ENCODE results near the gene RPRD2. TPM values are rescaled to one million over a fixed set of nuclear protein-coding genes. Genes with fewer than 3 reads are reported as not detected.
A peak's percentile ranks its signal among the peaks of the same experiment; 100 is the strongest.

RPRD2 gene
- total and polyA plus RNA-seq, 4 donors: 5.4 to 9.7 (median 8.0) TPM

DNA sequence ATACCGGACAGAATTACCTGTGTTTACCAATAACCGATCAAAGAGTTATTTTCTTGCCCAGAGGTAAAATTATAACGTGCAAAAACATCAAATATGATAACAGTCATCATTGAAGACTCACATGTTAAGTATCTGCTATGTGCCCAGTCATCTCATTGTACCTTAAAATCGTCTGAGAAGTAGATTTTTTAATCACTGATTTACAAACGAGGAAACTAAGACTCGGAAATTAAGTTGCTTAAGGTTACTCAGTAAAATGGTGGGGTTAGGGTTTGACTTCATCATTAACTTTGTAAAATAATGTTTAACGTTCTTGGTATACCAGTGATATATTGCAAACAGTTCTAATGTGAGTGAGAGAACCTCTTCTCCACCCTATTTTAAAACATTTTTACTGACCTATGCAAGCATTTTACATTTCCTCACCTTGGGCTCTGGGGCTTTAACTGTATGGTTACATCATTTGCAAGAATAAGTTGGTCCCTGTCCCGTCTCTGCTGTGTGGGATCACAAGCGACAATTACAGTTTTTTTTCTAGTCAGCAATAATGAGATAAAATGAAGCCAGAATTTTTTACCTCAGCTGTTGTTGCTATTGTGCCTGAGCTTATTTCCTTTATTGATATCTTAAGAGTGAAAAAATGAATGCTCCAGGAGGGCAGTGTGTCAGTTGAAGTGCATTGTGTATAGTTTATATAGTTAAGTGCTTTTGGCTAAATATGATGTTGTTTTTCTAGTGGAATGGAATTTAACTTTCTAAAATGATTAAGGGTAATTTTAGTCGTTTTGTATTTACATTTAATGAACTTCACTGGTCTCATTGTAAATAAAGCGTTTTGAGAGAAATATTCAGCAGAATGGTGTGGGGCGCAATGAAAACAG, 2.7 kb downstream of the RPRD2 start:
- H3K4me1 ChIP-seq (ENCODE audit: control insufficient read depth in 4 of 4, insufficient read depth in 4 of 4, low read length in 3 of 4): peaks cover 4 to 19% (median 11%) of the 10 kb centered on the region in 4 donors
- 14% methylated on average over 12 of the region's 12 CpGs for WGBS
- TF ChIP-seq YY1 (IDR thresholded peaks at IDR 0.05) (no peak), FOXA2 (IDR thresholded peaks at IDR 0.05) (no peak)
- TF ChIP-seq, protein P1, sequence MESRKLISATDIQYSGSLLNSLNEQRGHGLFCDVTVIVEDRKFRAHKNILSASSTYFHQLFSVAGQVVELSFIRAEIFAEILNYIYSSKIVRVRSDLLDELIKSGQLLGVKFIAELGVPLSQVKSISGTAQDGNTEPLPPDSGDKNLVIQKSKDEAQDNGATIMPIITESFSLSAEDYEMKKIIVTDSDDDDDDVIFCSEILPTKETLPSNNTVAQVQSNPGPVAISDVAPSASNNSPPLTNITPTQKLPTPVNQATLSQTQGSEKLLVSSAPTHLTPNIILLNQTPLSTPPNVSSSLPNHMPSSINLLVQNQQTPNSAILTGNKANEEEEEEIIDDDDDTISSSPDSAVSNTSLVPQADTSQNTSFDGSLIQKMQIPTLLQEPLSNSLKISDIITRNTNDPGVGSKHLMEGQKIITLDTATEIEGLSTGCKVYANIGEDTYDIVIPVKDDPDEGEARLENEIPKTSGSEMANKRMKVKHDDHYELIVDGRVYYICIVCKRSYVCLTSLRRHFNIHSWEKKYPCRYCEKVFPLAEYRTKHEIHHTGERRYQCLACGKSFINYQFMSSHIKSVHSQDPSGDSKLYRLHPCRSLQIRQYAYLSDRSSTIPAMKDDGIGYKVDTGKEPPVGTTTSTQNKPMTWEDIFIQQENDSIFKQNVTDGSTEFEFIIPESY (IDR thresholded peaks at IDR 0.05): no peak

DNA sequence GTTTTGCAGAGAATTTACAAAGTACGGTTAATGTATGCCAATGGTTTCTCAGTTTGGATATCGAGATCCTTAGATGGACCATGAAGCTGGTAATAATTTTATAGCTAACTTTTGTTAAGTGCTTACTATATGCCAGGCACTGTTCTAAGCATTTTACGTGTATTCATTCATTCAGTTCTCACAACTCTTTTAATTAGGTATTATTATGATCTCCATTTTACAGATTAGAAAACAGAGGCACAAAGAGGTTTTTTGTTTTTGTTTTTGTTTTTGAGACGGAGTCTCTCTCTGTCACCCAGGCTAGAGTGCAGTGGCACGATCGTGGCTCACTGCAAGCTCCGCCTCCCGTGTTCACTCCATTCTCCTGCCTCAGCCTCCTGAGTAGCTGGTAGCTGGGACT, 7.2 kb downstream of the RPRD2 start:
- WGBS: 92% methylated on average over 8 of the region's 8 CpGs
- Histone ChIP-seq H3K9ac (ENCODE audit: low read depth in 1 of 2, low read length in 2 of 2) (no peak overlapping the region), H3K27me3 (ENCODE audit: control insufficient read depth in 4 of 4, insufficient read depth in 4 of 4, low read length in 3 of 4) (no peaks in the 10 kb centered on the region), H3K36me3 (ENCODE audit: control insufficient read depth in 4 of 4, insufficient read depth in 3 of 4, low read depth in 1 of 4, low read length in 3 of 4) (no peaks in the 10 kb centered on the region), H3K27ac (ENCODE audit: low read depth in 1 of 2, low read length in 2 of 2) (no peak overlapping the region), H3K4me3 (ENCODE audit: low read depth in 1 of 3, low read length in 3 of 3) (no peak overlapping the region), H3K4me1 (ENCODE audit: control insufficient read depth in 4 of 4, insufficient read depth in 4 of 4, low read length in 3 of 4) (peaks cover 6 to 22% (median 11%) of the 10 kb centered on the region in 4 donors), H3K9me3 (ENCODE audit: control insufficient read depth in 4 of 4, low read length in 3 of 4) (no peaks in the 10 kb centered on the region)
- TF ChIP-seq, protein P2, sequence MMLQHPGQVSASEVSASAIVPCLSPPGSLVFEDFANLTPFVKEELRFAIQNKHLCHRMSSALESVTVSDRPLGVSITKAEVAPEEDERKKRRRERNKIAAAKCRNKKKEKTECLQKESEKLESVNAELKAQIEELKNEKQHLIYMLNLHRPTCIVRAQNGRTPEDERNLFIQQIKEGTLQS (IDR thresholded peaks at IDR 0.05): no peak
- TF ChIP-seq NR2F2 (IDR thresholded peaks at IDR 0.05) (no peak), HNF4G (IDR thresholded peaks at IDR 0.05) (no peak), SP1 (IDR thresholded peaks at IDR 0.05) (no peak), GABPA (IDR thresholded peaks at IDR 0.05 in 1 of 2, conservative IDR thresholded peaks at IDR 0.05 in 1 of 2) (no peak), FOXA2 (IDR thresholded peaks at IDR 0.05) (no peak), FOXA1 (IDR thresholded peaks at IDR 0.05) (no peak), YY1 (IDR thresholded peaks at IDR 0.05) (no peak), HNF4A (conservative IDR thresholded peaks at IDR 0.05) (no peak), EGR1 (IDR thresholded peaks at IDR 0.05; ENCODE audit: low read depth in 2 of 2) (no peak), RXRA (IDR thresholded peaks at IDR 0.05) (no peak), TAF1 (conservative IDR thresholded peaks at IDR 0.05) (no peak), JUND (IDR thresholded peaks at IDR 0.05) (no peak), RAD21 (IDR thresholded peaks at IDR 0.05) (no peak)
- TF ChIP-seq, protein P3, sequence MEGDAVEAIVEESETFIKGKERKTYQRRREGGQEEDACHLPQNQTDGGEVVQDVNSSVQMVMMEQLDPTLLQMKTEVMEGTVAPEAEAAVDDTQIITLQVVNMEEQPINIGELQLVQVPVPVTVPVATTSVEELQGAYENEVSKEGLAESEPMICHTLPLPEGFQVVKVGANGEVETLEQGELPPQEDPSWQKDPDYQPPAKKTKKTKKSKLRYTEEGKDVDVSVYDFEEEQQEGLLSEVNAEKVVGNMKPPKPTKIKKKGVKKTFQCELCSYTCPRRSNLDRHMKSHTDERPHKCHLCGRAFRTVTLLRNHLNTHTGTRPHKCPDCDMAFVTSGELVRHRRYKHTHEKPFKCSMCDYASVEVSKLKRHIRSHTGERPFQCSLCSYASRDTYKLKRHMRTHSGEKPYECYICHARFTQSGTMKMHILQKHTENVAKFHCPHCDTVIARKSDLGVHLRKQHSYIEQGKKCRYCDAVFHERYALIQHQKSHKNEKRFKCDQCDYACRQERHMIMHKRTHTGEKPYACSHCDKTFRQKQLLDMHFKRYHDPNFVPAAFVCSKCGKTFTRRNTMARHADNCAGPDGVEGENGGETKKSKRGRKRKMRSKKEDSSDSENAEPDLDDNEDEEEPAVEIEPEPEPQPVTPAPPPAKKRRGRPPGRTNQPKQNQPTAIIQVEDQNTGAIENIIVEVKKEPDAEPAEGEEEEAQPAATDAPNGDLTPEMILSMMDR (IDR thresholded peaks at IDR 0.05; ENCODE audit: low read depth, low read length, missing input control): no peak
- TF ChIP-seq, protein P4, sequence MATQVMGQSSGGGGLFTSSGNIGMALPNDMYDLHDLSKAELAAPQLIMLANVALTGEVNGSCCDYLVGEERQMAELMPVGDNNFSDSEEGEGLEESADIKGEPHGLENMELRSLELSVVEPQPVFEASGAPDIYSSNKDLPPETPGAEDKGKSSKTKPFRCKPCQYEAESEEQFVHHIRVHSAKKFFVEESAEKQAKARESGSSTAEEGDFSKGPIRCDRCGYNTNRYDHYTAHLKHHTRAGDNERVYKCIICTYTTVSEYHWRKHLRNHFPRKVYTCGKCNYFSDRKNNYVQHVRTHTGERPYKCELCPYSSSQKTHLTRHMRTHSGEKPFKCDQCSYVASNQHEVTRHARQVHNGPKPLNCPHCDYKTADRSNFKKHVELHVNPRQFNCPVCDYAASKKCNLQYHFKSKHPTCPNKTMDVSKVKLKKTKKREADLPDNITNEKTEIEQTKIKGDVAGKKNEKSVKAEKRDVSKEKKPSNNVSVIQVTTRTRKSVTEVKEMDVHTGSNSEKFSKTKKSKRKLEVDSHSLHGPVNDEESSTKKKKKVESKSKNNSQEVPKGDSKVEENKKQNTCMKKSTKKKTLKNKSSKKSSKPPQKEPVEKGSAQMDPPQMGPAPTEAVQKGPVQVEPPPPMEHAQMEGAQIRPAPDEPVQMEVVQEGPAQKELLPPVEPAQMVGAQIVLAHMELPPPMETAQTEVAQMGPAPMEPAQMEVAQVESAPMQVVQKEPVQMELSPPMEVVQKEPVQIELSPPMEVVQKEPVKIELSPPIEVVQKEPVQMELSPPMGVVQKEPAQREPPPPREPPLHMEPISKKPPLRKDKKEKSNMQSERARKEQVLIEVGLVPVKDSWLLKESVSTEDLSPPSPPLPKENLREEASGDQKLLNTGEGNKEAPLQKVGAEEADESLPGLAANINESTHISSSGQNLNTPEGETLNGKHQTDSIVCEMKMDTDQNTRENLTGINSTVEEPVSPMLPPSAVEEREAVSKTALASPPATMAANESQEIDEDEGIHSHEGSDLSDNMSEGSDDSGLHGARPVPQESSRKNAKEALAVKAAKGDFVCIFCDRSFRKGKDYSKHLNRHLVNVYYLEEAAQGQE (IDR thresholded peaks at IDR 0.05): no peak
- TF ChIP-seq, protein P5, sequence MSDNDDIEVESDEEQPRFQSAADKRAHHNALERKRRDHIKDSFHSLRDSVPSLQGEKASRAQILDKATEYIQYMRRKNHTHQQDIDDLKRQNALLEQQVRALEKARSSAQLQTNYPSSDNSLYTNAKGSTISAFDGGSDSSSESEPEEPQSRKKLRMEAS (IDR thresholded peaks at IDR 0.05): no peak
- TF ChIP-seq, protein P1 (IDR thresholded peaks at IDR 0.05): no peak
- no peak for DNase-seq (ENCODE audit: low spot score)

More for the DNA sequence above, 2.7 kb downstream of the RPRD2 start:
- no peaks in the 10 kb centered on the region for H3K27me3 ChIP-seq (ENCODE audit: control insufficient read depth in 4 of 4, insufficient read depth in 4 of 4, low read length in 3 of 4)
- H3K4me3 ChIP-seq (ENCODE audit: low read depth in 1 of 3, low read length in 3 of 3): peak overlapping the region; percentile 74 to 97 (median 75)
- H3K27ac ChIP-seq (ENCODE audit: low read depth in 1 of 2, low read length in 2 of 2): peak overlapping the region; percentile 97 to 98
- H3K9me3 ChIP-seq (ENCODE audit: control insufficient read depth in 4 of 4, low read length in 3 of 4): no peaks in the 10 kb centered on the region
- H3K36me3 ChIP-seq (ENCODE audit: control insufficient read depth in 4 of 4, insufficient read depth in 3 of 4, low read depth in 1 of 4, low read length in 3 of 4): no peaks in the 10 kb centered on the region
- DNase-seq (ENCODE audit: low spot score): no peak
- H3K9ac ChIP-seq (ENCODE audit: low read depth in 1 of 2, low read length in 2 of 2): peak overlapping the region; percentile 78 to 87

Data from liver (tissue), 9 donors.